CD4-positive, alpha-beta T cell treated with Interleukin-6 for 4 hours (primary cell): Measurements from ENCODE around the gene NUMBL.
A peak's percentile ranks its signal among the peaks of the same experiment; 100 is the strongest.
"Not testable (repeated sequence)": the region's sequence is repeated elsewhere in the genome, so short reads cannot be mapped to it uniquely, and the experiment has no call there.

ENCODE experiments used
- DNase-seq: peaks from one replicate; pipeline ENCODE4 v3.0.0-alpha.2; 2020; ENCODE audit warnings: mixed read lengths

NUMBL gene

DNA sequence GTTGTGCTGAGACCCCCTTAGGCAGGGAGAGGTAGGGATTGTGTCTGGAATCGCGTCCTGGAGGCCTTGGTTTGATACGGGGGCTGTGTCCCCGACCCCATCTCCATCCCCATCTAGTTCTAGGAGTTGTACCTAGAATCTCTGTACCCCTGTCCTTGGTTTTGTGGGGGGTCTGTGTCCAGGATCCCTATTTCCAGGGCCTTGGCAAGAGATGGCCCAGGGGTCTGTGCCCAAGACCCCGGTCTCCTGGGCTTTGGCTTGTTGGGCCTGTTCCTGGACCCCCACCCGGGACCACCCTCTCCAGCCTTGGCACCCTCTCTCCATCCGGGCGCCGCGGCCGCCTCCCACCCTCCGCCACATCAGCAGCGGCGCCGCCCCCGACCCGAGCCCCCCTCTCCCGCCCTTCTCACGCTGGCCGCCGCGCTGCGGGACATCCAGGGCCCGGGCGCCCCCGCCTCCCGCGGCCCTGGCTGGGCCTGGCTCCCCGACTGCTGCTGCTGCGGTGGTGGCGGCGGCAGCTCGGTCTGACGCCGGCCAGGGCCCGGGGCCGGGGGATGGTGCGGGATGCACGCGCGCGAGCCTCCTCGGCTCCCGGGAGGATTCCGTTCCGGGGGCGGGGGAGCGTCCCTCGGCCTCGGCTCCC is at the start of gene NUMBL:
TSS of gene NUMBL (minus strand) at position 602 of the 643 bp plus-strand sequence. CDS start at position 434, 168 bp downstream.
- DNase-seq: no peak

DNA sequence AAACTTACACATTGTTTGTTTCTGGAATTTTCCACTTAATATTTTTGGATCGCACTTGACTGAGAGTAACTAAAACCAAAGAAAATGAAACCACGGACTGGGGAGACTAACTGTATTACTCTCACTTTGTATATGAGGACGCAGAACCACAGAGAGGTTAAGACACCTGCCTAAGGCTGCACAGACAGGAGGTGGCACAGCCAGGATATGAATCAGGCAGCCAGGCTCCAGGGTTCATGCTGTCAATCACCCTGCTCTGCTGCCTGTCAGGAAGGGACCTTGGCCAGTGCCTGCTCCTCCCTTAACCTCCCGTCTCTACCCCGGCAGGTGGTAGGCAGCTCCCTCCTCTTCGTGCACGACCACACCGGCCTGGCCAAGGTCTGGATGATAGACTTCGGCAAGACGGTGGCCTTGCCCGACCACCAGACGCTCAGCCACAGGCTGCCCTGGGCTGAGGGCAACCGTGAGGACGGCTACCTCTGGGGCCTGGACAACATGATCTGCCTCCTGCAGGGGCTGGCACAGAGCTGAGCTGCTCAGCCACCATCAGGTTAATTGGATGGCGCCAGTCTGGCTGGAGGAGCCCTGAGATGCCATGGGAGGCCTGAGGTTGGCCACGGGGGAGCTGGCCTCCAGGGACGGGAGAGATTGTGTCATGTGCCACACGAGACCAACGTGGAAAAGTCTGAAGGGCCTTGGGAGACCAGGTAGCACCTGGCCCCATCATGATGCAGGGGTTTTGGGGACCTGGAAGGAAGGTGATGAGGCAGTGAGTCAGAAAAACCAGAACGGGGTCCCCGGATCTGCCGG is 48.8 kb upstream of the NUMBL start:
- no peak for DNase-seq

DNA sequence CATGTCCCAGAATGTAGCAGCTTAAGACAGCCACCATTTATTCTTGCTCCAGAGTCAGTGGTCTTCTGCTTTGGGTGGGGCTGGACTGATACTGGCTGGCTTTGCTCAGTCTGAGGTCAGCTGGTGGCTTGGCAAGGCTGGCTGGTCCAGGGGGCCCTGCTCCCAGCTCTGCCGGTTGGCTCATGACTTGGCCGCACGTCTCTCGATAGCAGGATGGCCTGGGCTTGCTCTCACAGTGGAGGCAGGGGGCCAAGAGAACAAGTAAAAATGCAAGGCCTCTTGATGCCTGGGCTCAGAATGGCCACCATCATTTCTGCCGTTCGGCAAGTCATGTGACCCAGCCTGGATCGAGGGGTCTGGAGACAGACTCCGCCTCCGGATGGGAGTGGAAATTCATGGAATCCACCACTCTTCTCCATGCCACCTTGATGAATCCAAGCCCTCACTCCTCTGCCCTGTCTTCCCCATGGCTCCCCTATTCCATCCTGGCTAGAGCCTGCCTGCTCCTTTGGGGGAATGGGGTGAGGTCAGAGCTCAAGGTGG is 46.7 kb upstream of the NUMBL start:
- no peak for DNase-seq

DNA sequence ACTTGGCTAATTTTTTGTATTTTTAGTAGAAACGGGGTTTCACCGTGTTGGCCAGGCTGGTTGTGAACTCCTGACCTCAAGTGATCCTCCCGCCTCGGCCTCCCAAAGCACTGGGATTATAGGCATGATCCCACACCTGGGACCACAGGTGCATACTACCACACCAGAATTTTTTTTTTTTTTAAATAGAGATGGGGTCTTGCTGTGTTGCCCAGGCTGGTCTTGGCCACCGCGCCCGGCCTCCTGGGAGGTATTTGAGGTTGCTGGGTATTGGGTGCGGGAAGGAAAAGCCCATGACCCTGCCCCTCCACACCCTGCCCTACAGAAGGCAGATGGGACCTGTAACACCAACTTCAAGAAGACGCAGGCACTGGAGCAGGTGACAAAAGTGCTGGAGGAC is 46.2 kb upstream of the NUMBL start:
- DNase-seq: no peak

DNA sequence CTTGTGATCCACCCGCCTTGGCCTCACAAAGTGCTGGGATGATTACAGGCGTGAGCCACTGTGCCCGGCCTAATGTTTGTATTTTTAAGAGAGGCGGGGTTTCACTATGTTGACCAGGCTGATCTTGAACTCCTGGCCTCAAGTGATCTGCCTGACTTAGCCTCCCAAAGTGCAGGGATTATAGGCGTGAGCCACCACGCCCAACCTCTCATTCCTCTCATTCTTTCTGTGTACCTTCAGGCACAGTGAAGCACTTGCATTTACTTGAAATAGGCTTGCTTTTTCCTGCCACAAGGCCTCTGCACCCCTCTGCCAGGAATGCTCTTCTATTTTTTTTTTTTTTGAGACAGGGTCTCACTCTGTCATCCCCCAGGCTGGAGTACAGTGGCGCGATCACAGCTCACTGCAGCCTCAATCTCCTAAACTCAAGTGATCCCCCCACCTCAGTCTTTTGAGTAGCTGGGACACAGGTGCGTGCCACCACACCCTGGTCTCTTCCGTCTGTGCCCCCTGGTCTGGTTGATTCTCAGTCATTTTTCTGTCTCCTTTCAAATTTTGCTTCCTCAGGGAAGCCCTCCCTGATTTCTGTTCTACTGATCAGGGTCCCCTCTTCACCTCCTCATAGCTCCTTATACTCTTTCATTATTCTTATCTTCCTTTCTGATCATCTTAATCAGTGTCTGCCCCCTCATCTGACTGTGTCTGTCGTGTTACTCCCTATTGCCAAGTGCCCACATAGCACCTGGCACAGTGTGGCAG is 44.7 kb upstream of the NUMBL start:
- no peak for DNase-seq

DNA sequence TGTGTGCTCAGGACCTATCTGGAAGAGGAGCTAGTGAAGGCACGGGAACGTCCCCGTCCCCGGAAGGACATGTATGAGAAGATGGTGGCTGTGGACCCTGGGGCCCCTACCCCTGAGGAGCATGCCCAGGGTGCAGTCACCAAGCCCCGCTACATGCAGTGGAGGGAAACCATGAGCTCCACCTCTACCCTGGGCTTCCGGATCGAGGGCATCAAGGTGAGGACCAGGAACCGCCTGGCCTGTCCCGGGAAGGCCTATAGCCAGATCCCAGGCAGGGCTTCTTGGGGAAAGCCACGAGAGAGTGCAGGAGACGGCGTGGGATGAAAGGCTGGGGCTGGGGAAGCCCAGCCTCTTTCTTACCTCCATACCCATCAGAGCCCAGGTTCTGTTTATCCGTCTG is 42.7 kb upstream of the NUMBL start:
- no peak for DNase-seq

DNA sequence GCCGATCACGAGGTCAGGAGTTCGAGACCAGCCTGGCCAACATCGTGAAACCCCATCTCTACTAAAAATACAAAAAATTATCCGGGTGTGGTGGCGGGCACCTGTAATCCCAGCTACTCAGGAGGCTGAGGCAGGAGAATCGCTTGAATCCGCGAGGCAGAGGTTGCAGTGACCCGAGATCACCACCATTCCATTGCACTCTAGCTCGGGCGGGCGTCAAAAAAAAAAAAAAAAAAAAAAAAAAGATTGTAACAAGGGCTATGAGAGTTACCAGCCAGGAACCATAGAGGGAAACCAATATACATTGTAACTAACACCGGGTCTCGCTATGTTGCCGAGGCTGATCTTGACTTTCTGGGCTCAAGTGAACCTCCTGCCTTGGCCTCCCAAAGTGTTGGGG is 41.9 kb upstream of the NUMBL start:
- not testable (repeated sequence) for DNase-seq

DNA sequence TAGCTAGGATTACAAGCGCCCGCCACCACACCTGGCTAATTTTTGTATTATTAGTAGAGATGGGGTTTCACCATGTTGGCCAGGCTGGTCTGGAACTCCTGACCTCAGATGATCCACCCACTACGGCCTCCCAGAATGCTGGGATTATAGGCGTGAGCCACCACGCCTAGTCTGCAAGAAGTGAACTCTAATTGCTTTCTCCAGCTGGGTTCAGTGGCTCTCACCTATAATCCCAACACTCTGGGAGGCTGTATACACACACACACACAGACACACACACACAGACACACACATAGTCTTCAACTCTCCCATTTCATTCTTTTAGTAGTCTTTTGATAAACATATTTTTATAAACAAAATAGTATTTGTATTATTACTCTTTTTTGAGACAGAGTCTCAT is 39.6 kb upstream of the NUMBL start:
- DNase-seq: not testable (repeated sequence)

DNA sequence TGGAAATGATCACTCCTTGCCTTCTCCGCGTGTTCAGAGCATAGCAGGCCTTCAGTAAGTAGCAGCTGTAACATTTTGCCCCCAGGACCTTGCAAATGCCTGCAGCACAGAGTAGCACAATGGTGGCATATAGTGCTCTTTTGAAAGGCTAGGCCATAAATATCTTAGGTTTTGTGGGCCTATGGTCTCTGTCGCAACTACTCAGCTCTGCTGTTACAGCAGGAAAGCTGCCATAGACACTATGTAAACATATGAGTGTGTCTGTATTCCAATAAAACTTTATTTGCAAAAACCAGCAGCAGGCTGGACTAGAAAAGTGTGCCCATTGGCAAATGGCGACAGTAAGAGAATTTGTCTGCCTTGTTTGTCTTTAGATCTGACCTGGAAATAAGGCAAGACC is 35.8 kb upstream of the NUMBL start:
- no peak for DNase-seq

DNA sequence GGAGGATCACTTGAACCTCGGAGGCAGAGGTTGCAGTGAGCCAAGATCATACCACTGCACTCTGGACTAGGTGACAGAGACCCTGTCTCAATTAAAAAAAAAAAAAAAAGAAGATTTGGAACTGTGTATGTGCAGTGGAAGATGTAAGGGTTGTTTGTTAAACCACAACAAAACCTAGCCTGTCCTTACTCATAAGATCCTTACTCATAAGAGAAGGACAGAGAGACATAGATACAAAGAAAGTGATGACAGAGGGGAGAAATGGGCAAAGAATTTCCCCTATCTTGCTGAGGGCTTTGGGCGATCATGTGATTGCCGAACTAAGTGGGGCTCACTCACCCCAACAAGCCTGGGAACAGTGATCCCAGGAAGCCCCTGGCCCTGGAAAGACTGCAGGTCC is 34.4 kb upstream of the NUMBL start:
- no peak for DNase-seq

DNA sequence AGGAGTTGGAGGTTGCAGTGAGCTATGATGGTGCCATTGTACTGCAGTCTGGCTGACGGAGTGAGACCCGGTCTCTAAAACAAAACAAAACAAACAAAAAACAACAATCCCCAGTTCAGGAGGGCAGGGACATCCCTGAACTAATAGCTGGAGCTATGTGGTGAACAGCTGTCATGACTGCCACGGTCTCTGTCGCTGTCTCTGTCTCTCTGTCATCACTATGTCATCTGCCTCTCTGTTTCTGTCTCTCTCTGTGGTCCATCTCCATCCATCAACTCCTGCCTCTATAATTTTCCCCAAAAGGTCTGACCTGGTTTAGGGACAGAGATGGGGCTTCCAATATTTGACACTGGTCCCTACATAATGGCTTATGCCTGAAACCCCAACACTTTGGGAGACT is 33.9 kb upstream of the NUMBL start:
- no peak for DNase-seq

DNA sequence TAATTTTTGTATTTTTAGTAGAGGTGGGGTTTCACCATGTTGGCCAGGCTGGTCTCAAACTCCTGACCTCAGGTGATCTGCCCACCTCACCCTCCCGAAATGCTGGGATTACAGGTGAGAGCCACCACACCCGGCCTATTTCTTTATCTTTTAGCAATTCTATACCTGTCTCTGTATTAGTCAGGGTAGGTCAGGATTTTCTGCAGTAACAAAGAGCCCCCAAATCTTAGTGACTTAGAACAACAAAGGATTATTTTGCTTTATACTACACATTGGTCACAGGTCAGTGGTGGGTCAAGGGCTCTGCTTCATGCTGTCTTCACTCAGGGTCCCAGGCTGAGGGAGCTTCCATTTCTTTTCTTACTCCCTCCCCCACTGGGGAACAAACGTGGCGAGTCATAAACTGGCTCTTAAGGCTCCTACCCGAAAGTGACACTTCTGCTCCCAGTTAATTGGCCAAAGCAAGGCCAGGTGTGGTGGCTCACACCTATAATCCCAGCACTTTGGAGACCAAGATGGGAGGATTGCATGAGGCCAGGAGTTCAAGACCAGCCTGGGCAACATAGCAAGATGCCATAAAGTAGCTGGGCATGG is 33.3 kb upstream of the NUMBL start:
- DNase-seq: no peak

DNA sequence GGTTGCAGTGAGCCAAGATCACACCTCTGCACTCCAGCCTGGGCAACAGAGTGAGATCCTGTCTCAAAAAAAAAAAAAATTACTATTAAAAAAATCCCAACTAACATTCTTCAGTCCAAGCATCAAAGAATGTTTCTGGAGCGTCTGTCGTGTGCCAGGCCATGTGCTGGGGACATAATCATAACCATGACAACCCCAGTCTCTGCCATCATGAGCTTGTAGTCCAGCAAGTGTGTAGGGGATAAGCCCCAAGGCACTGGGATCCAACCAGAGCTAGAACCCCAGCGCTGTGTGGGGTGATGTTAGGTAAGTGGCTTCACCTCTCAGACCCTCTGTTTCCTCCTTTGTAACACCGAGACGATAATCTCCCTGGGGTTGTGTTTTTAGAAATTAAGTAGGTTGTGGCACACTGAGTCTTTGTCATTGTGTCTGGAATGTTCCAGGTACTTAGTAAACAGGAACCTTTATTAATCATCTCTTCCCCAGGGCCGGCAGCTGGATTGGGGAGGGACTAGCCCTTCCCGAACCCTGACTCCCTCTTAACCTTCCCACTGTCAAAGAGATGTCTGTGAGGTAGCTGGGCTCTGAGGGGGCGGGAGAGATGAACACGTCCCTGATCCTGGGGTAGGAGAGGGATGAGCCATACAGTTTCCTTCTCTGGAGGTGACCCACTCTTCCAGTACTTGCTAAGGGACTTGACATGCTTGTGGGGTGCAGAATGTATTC is 31.6 kb upstream of the NUMBL start:
- no peak for DNase-seq

DNA sequence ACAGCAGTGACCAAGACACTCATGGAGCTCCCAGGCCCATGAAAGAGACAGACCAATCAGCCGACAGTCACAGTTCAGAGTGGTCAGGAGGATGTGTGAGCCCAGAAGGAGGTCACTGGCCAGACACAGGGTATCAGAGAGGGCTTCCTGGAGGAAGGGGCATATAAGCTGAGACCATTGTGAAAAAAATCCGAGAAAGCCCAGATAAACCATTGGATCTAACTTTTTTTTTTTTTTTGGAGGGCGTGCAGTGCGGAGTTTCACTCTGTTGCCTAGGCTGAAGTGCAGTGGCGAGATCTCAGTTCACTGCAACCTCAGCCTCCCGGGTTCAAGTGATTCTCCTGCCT is 30.7 kb upstream of the NUMBL start:
- no peak for DNase-seq

DNA sequence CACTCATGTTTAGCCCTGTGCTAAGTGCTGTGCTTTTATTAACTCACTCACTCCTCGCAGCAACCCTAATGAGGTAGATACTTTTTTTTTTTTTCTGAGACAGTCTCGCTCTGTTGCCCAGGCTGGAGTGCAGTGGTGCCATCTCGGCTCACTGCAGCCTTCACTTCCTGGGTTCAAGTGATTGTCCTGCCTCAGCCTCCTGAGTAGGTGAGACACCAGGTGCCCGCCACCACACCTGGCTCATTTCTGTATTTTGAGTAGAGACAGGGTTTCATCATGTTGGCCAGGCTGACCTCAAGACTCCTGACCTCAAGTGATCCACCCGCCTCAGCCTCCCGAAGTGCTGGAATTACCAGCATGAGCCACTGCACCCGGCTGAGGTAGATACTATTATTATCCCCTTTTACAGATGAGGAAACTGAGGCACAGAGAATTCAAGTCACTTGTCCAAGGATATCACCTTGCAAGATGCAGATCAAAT is 29.0 kb upstream of the NUMBL start:
- no peak for DNase-seq

DNA sequence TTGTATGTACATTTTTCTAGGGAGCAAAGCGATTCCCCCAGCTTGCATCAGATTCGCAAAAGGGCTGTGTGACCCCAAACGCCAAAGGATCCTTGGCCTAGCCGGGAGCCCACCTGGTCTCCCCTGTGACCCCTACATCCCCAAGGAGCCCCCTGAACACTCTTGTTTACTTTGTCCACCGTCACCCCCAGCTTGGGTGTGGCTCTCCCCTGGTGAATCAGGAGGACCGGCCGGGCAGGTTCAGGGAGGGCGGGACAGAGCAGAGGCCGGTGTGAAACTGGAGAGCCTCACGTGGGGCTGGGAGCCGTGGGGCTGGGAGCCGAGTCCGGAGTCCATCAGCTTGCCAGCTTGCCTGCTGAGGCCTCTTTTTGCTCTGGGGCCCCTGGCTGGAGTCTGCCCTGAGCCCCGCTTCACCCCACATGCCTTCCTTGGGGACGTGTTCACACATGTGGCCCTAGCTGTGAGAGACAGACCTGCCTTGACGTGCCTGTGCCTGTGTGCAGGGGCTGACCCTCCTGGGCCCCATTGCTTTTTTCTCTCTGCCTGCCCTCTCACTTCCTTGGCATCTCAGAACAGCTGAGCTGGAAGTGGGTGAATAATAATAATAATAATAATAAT is 28.4 kb upstream of the NUMBL start:
- no peak for DNase-seq

DNA sequence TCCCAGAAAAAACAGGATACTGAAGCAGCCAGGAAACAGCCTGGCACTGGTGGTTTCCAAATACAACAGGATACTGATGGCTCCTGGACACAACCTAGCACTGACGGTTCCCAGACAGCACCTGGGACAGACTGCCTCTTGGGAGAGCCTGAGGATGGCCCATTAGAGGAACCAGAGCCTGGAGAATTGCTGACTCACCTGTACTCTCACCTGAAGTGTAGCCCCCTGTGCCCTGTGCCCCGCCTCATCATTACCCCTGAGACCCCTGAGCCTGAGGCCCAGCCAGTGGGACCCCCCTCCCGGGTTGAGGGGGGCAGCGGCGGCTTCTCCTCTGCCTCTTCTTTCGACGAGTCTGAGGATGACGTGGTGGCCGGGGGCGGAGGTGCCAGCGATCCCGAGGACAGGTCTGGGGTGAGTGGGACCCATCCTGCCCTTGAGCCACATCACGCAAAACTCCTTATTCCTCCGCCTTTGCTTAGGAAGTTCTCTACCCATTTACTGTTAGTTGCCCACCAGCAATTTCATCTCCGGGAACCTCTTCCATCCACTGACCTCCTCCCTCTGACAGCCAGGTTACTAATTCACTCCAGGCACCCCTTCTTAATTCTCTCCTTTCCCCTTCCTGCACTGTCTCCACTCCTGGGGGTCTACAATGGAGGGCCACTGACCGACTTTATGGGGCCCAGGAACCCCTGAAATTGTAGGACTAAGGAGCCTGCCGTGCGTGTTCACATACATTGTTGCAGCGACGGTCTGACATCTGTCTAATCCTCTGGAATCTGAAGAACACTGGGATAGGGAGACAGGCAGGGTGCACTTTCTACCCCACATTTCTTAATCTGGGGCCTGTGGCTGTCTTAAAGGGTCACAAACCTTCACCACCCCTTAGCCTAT is 27.7 kb upstream of the NUMBL start:
- no peak for DNase-seq

DNA sequence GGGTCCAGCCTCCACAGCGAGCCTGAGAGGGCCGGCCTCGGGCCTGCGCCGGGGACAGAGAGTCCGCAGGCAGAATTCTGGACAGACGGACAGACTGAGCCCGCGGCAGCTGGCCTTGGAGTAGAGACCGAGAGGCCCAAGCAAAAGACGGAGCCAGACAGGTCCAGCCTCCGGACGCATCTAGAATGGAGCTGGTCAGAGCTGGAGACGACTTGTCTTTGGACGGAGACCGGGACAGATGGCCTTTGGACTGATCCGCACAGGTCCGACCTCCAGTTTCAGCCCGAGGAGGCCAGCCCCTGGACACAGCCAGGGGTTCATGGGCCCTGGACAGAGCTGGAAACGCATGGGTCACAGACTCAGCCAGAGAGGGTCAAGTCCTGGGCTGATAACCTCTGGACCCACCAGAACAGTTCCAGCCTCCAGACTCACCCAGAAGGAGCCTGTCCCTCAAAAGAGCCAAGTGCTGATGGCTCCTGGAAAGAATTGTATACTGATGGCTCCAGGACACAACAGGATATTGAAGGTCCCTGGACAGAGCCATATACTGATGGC is 27.0 kb upstream of the NUMBL start:
- no peak for DNase-seq

DNA sequence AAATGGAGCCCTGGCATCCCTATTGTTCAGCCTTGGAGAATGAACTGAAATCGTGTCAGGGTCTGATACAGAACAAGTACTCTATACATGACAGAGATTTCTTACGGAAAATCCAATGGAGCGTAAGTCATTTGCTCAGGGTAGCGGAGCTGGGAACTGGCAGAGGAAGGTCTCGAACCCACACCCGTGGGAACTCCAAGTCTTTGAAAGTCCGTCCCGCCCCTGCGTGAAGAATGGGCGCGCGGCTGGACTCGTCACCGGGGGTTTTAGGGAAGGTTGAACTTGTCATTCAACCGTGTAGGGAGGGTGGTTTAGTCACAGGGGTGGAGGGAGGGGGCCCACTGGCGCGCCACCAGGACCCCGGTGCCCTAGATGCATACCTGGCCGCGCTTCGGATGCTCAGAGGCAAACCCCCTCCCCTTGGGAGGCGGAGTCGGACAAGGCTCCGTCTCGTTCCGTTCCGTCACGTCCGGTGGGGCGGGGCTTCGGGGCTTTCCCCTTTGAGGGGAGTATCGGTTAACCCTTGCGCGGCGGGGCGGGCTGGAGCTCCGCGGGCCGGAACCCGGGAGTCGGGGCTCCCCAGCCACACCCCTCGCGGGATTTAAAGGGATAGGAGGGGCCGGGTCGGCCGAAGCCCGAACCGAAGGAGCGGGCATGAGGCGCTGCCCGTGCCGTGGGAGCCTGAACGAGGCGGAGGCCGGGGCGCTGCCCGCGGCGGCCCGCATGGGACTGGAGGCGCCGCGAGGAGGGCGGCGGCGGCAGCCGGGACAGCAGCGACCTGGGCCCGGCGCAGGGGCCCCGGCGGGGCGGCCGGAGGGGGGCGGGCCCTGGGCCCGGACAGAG is 26.3 kb upstream of the NUMBL start, which contains the start of the genes COQ8B and ITPKC:
TSS of gene COQ8B (minus strand) at position 405 of the 843 bp plus-strand sequence. CDS start 2,254 bp downstream, outside the sequence.
TSS of gene ITPKC (plus strand) at position 631 of the 843 bp plus-strand sequence. CDS start at position 655, 24 bp downstream.
- DNase-seq: peak; percentile 100
